Measurements from ENCODE around the gene POLR1H. TPM values are rescaled to one million over a fixed set of nuclear protein-coding genes. Genes with fewer than 3 reads are reported as not detected.
"Not testable (repeated sequence)": the region's sequence is repeated elsewhere in the genome, so short reads cannot be mapped to it uniquely, and the experiment has no call there.

Gene POLR1H
- total RNA-seq, 2 experiments from 2014 or later, result 36.5 to 39.4 TPM

DNA sequence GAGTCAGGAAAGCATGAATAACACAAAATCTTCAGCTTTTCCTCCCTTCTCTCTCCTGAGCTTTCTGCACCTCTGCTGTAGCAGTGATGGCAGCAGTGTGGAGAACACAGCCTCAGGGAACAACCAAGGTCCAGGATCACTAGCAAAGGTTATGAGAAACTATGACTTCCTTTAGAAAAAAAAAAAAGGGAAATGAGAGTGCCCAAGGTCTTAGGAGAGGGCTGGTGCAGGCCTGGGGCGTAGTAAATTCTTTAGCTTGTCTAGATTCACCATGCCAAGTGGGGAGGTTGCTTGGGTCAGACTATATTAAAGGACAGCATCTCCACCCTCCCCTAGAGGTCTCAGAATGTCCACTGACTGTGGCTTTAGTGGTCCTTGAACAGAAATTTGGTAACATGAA lies 40.4 kb upstream of the POLR1H start:
- Mint-ChIP-seq H3K27me3 (no peaks in the 10 kb centered on the region), H3K9me3 (no peaks in the 10 kb centered on the region), H3K36me3 (ENCODE audit: low read depth) (peaks cover 39% of the 10 kb centered on the region), H3K27ac (no peak overlapping the region), H3K4me1 (ENCODE audit: low read depth) (no peaks in the 10 kb centered on the region), H3K4me3 (no peak overlapping the region)
- ATAC-seq (ENCODE audit: poor library complexity) (no peak), DNase-seq (no peak)
- Histone ChIP-seq H3K9me3 (ENCODE audit: control insufficient read depth in 1 of 2, insufficient read depth in 1 of 2, low read length in 2 of 2) (no peaks in the 10 kb centered on the region), H3K4me3 (ENCODE audit: low read length) (no peak overlapping the region), H3K4me1 (ENCODE audit: insufficient read depth, low read length) (no peaks in the 10 kb centered on the region), H3K27ac (ENCODE audit: low read depth in 1 of 2, low read length in 2 of 2) (no peak overlapping the region), H3K27me3 (ENCODE audit: control insufficient read depth in 1 of 2, insufficient read depth in 2 of 2, low read length in 2 of 2) (no peaks in the 10 kb centered on the region), H3K36me3 (ENCODE audit: insufficient read depth, low read length) (peaks cover 3% of the 10 kb centered on the region)
- ChIA-PET CTCF (no interaction called here), POLR2A (no interaction called here)
- intact Hi-C loops (cut with DNase I, micrococcal nuclease), result no loop called here
- TF ChIP-seq CTCF (IDR thresholded peaks at IDR 0.05), result no peak

DNA sequence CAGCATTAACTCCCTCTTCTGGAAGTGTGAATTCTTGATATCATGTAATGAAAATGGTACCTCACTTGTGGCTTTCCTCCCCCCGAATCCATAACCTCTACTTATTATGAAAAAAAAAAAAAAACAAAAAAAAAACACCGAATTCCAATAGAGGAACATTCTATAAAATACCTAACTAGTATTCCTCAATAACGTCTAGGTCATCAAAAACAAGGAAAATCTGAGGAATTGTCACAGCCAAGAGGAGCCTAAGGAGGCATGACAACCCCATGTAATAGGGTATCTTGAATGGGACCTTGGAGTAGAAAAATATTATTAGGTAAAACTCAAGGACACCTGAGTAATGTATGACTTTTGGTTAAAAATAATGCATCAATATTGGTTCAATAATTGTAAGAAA lies 38.9 kb upstream of the POLR1H start:
- H3K27ac Mint-ChIP-seq, result no peak overlapping the region
- H3K36me3 Mint-ChIP-seq (ENCODE audit: low read depth), result peaks cover 39% of the 10 kb centered on the region
- intact Hi-C loops (cut with DNase I, micrococcal nuclease), result no loop called here

DNA sequence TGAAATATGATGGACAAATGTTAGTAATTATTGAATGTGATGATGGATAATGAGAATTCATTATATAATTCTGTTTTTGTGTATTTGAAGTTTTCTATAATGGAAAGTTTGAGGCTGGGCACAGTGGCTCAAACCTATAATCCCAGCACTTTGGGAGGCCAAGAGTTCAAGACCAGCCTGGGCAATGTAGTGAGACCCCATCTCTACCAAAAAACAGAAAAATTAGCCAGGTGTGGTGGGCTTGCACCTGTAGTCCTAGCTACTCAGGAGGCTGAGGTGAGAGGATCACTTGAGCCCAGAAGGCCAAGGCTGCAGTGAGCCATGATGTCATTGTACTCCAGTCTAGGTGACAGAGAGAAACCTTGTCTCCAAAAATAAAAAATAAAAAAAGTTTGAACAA lies 38.4 kb upstream of the POLR1H start:
- H3K27ac Mint-ChIP-seq; ATAC-seq (ENCODE audit: poor library complexity); H3K27me3 ChIP-seq (ENCODE audit: control insufficient read depth in 1 of 2, insufficient read depth in 2 of 2, low read length in 2 of 2); H3K9me3 Mint-ChIP-seq; H3K27me3 Mint-ChIP-seq; DNase-seq; H3K4me3 Mint-ChIP-seq; H3K9me3 ChIP-seq (ENCODE audit: control insufficient read depth in 1 of 2, insufficient read depth in 1 of 2, low read length in 2 of 2); intact Hi-C loops (cut with DNase I, micrococcal nuclease); POLR2A ChIA-PET; H3K4me3 ChIP-seq (ENCODE audit: low read length); H3K27ac ChIP-seq (ENCODE audit: low read depth in 1 of 2, low read length in 2 of 2); H3K4me1 ChIP-seq (ENCODE audit: insufficient read depth, low read length); H3K36me3 ChIP-seq (ENCODE audit: insufficient read depth, low read length); H3K4me1 Mint-ChIP-seq (ENCODE audit: low read depth): not testable (repeated sequence)
- H3K36me3 Mint-ChIP-seq (ENCODE audit: low read depth), result peaks cover 39% of the 10 kb centered on the region
- CTCF ChIA-PET, result interaction anchor here (1.2 kb wide), 1 partner anchor 284 kb away, joined by 3 read pairs; no protein-coding TSS in a partner anchor

More for the DNA sequence above, 38.9 kb upstream of the POLR1H start:
- no peaks in the 10 kb centered on the region for H3K27me3 ChIP-seq (ENCODE audit: control insufficient read depth in 1 of 2, insufficient read depth in 2 of 2, low read length in 2 of 2)
- H3K4me3 ChIP-seq (ENCODE audit: low read length), result no peak overlapping the region
- Mint-ChIP-seq H3K27me3 (no peaks in the 10 kb centered on the region), H3K4me1 (ENCODE audit: low read depth) (no peaks in the 10 kb centered on the region), H3K9me3 (no peaks in the 10 kb centered on the region), H3K4me3 (no peak overlapping the region)
- no peak for TF ChIP-seq CTCF (IDR thresholded peaks at IDR 0.05)
- CTCF ChIA-PET, result interaction anchor here (1.2 kb wide), 1 partner anchor 284 kb away, joined by 3 read pairs; no protein-coding TSS in a partner anchor
- H3K9me3 ChIP-seq (ENCODE audit: control insufficient read depth in 1 of 2, insufficient read depth in 1 of 2, low read length in 2 of 2), result no peaks in the 10 kb centered on the region
- H3K4me1 ChIP-seq (ENCODE audit: insufficient read depth, low read length), result no peaks in the 10 kb centered on the region
- peaks cover 3% of the 10 kb centered on the region for H3K36me3 ChIP-seq (ENCODE audit: insufficient read depth, low read length)
- POLR2A ChIA-PET, result no interaction called here
- no peak for ATAC-seq (ENCODE audit: poor library complexity)
- DNase-seq, result no peak
- no peak overlapping the region for H3K27ac ChIP-seq (ENCODE audit: low read depth in 1 of 2, low read length in 2 of 2)

- DNase-seq (no peak), ATAC-seq (ENCODE audit: poor library complexity) (no peak)
- Histone ChIP-seq H3K4me3 (ENCODE audit: low read length) (no peak overlapping the region), H3K9me3 (ENCODE audit: control insufficient read depth in 1 of 2, insufficient read depth in 1 of 2, low read length in 2 of 2) (no peaks in the 10 kb centered on the region), H3K36me3 (ENCODE audit: insufficient read depth, low read length) (peaks cover 3% of the 10 kb centered on the region), H3K27ac (ENCODE audit: low read depth in 1 of 2, low read length in 2 of 2) (no peak overlapping the region), H3K4me1 (ENCODE audit: insufficient read depth, low read length) (no peaks in the 10 kb centered on the region), H3K27me3 (ENCODE audit: control insufficient read depth in 1 of 2, insufficient read depth in 2 of 2, low read length in 2 of 2) (no peaks in the 10 kb centered on the region)
- no peaks in the 10 kb centered on the region for H3K4me1 Mint-ChIP-seq (ENCODE audit: low read depth)
- intact Hi-C loops (cut with DNase I, micrococcal nuclease), result no loop called here
- ChIA-PET POLR2A (interaction anchor here (0.9 kb wide), 1 partner anchor 41 kb away, joined by 3 read pairs; no protein-coding TSS in a partner anchor), CTCF (interaction anchor here (1.1 kb wide), 1 partner anchor 177 kb away, joined by 3 read pairs; no protein-coding TSS in a partner anchor)
- no peak overlapping the region for H3K4me3 Mint-ChIP-seq
- no peak for TF ChIP-seq CTCF (IDR thresholded peaks at IDR 0.05)
- H3K9me3 Mint-ChIP-seq, result no peaks in the 10 kb centered on the region
- H3K27me3 Mint-ChIP-seq, result no peaks in the 10 kb centered on the region
- H3K27ac Mint-ChIP-seq, result no peak overlapping the region
- H3K36me3 Mint-ChIP-seq (ENCODE audit: low read depth), result peaks cover 22% of the 10 kb centered on the region
These were observed 35.9 kb upstream of the POLR1H start for GRCh38 chr6:30025186-30025585.
